PC-3 (cell line): ENCODE results near the gene LRP11. TPM values are rescaled to one million over a fixed set of nuclear protein-coding genes. Genes with fewer than 3 reads are reported as not detected.

ENCODE experiments used
- ATAC-seq: fragments of 200-7000 bp; cut with Tn5 transposase; 2 replicates; pipeline ENCODE4 v1.9.1; 2020; ENCODE audit warnings: mild to moderate bottlenecking, moderate library complexity
- BruUV-seq: library from RNA; stranded (reverse); fragments of 400-500 nt; replicated peaks from 2 replicates; lab custom pipeline; 2021; lab: Mats Ljungman, UMichigan
- CTCF ChIA-PET: fragments of 300-600 bp; sonication (Branson Sonifier 250); formaldehyde crosslinking; loops from one replicate; lab custom pipeline; 2022; ENCODE audit warnings: antibody characterized with exemption; lab: Charles Lee
- POLR2A ChIA-PET: fragments of 300-600 bp; sonication (Branson Sonifier 250); formaldehyde crosslinking; loops from one replicate; lab custom pipeline; 2022; ENCODE audit warnings: antibody characterized with exemption; ENCODE audit not compliant: unreplicated experiment; lab: Charles Lee
- DNase-seq: peaks from one replicate; pipeline ENCODE4 v3.0.0-alpha.2; 2015
- H2AFZ ChIP-seq: fragments of 300-600 bp; sonication (generic); 2 replicates; pipeline ENCODE4 v1.6.0; 2016; ENCODE audit warnings: antibody characterized with exemption, low read length
- H3F3A ChIP-seq: fragments of 300-600 bp; sonication (generic); one replicate; pipeline ENCODE4 v1.6.0; 2017; ENCODE audit warnings: antibody characterized with exemption, low read length, control low read depth, mild to moderate bottlenecking; ENCODE audit not compliant: unreplicated experiment
- H3K27ac ChIP-seq: fragments of 300-600 bp; sonication (generic); 2 replicates; pipeline ENCODE4 v1.5.1; 2016; ENCODE audit warnings: mild to moderate bottlenecking, low read length
- H3K27me3 ChIP-seq: fragments of 300-600 bp; sonication (generic); 2 replicates; pipeline ENCODE4 v1.6.1; 2016; ENCODE audit warnings: low read length, mixed read lengths
- H3K36me3 ChIP-seq: fragments of 300-600 bp; sonication (generic); 2 replicates; pipeline ENCODE4 v1.6.1; 2016; ENCODE audit warnings: low read depth, mixed run types, low read length, mixed read lengths
- H3K4me1 ChIP-seq: fragments of 300-600 bp; sonication (generic); 2 replicates; pipeline ENCODE4 v1.5.1; 2016; ENCODE audit warnings: low read length; ENCODE audit not compliant: insufficient read depth
- H3K4me2 ChIP-seq: fragments of 300-600 bp; sonication (generic); 2 replicates; pipeline ENCODE4 v1.6.0; 2016; ENCODE audit warnings: low read length
- H3K4me3 ChIP-seq: fragments of 300-600 bp; sonication (generic); 2 replicates; pipeline ENCODE4 v1.5.1; 2016; ENCODE audit warnings: mild to moderate bottlenecking, low read length, mixed read lengths
- H3K79me2 ChIP-seq: fragments of 300-600 bp; sonication (generic); 2 replicates; pipeline ENCODE4 v1.6.1; 2017; ENCODE audit warnings: low read length, mixed read lengths
- H3K9ac ChIP-seq: fragments of 300-600 bp; sonication (generic); 2 replicates; pipeline ENCODE4 v1.6.0; 2016; ENCODE audit warnings: mild to moderate bottlenecking, low read length
- H3K9me2 ChIP-seq: fragments of 300-600 bp; sonication (generic); replicated peaks from 2 replicates; pipeline ENCODE4 v1.6.1; 2016; ENCODE audit warnings: mixed run types, low read length, mixed read lengths
- H3K9me3 ChIP-seq: fragments of 300-600 bp; sonication (generic); 2 replicates; pipeline ENCODE4 v1.6.1; 2016; ENCODE audit warnings: low read length, mixed read lengths
- H4K20me1 ChIP-seq: fragments of 300-600 bp; sonication (generic); 2 replicates; pipeline ENCODE4 v1.6.1; 2016; ENCODE audit warnings: low read length, mixed read lengths
- EZH2 ChIP-seq: fragments of 300-600 bp; sonication (generic); IDR thresholded peaks from one replicate; pipeline ENCODE4 v1.6.1; 2017; ENCODE audit warnings: antibody characterized with exemption, mild to moderate bottlenecking, low read length; ENCODE audit not compliant: unreplicated experiment
- EZH2phosphoT487 ChIP-seq: fragments of 300-600 bp; sonication (generic); IDR thresholded peaks from 2 replicates; pipeline ENCODE4 v1.6.1; 2018; ENCODE audit warnings: mild to moderate bottlenecking, antibody characterized with exemption, low read length, borderline replicate concordance
- intact Hi-C: fragments of 100-400 bp; cut with micrococcal nuclease; formaldehyde crosslinking; loops from 2 replicates; pipeline ENCODE4 v1.9.0; 2023
- total RNA-seq: library from RNA; depleted of rRNA; stranded (reverse); fragments of >200 nt; gene quantifications from 2 replicates; pipeline ENCODE4 v1.2.3, GENCODE V29; 2014
- TF ChIP-seq, protein P1 (sequence below): fragments of 300-600 bp; sonication (generic); conservative IDR thresholded peaks from 2 replicates; pipeline ENCODE4 v1.5.1; 2017; ENCODE audit warnings: antibody characterized with exemption, low read depth, mild to moderate bottlenecking, low read length

Gene LRP11
- total RNA-seq, 1 experiment from 2014 or later, result 32.0 TPM

- Histone ChIP-seq H3K9ac (no peak overlapping the region), H3K4me2 (peak overlapping the region; percentile 51), H2AFZ (no peak overlapping the region), H3K79me2 (peaks cover 29% of the 10 kb centered on the region), H3K4me3 (no peak overlapping the region), H3K4me1 (peaks cover 64% of the 10 kb centered on the region), H3K27me3 (no peaks in the 10 kb centered on the region), H3K9me3 (no peaks in the 10 kb centered on the region), H3F3A (peaks cover 7% of the 10 kb centered on the region), H3K9me2 (no peaks in the 10 kb centered on the region), H3K36me3 (no peaks in the 10 kb centered on the region; the same call in 1 of the 2 replicates), H3K27ac (peak overlapping the region; percentile 87), H4K20me1 (no peaks in the 10 kb centered on the region)
- no TSS peak for BruUV-seq
- ATAC-seq, result peak; percentile 14
- intact Hi-C loops, result loop anchor here (1.0 kb wide), 2 partner anchors 7 to 17 kb away; no protein-coding TSS in a partner anchor
- ChIA-PET POLR2A (no interaction called here), CTCF (no interaction called here)
- no peak for TF ChIP-seq EZH2
- TF ChIP-seq, protein P1, sequence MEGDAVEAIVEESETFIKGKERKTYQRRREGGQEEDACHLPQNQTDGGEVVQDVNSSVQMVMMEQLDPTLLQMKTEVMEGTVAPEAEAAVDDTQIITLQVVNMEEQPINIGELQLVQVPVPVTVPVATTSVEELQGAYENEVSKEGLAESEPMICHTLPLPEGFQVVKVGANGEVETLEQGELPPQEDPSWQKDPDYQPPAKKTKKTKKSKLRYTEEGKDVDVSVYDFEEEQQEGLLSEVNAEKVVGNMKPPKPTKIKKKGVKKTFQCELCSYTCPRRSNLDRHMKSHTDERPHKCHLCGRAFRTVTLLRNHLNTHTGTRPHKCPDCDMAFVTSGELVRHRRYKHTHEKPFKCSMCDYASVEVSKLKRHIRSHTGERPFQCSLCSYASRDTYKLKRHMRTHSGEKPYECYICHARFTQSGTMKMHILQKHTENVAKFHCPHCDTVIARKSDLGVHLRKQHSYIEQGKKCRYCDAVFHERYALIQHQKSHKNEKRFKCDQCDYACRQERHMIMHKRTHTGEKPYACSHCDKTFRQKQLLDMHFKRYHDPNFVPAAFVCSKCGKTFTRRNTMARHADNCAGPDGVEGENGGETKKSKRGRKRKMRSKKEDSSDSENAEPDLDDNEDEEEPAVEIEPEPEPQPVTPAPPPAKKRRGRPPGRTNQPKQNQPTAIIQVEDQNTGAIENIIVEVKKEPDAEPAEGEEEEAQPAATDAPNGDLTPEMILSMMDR, result no peak
- no peak for TF ChIP-seq EZH2phosphoT487
- DNase-seq, result no peak
Measured at GRCh38 chr6:149847939-149848267, 16.3 kb downstream of the LRP11 start.

DNA sequence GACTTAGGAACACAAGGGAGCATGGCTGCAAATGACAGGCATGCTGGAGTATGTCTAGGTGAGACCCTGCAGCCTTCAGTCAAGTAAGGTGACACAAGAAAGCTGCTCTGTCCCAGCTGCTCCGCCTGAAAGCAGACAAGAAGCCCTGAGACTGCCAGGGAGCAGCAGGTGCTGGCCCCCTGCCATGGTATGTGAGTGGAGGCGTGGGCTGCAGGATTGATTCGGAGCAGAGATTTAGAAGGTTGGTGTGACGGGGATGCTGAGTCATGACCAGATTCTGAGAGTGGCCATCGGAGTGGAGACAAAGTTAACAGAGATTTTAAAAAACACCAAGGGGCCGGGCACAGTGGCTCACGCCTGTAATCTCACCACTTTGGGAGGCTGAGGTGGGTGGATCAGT, 17.8 kb downstream of the LRP11 start:
- H3K4me2 ChIP-seq, result peak overlapping the region; percentile 72
- H3F3A ChIP-seq, result peaks cover 5% of the 10 kb centered on the region
- no peak overlapping the region for H2AFZ ChIP-seq
- ATAC-seq, result peak; percentile 53
- H3K27ac ChIP-seq, result peak overlapping the region; percentile 74
- H3K36me3 ChIP-seq, result no peaks in the 10 kb centered on the region; the same call in 1 of the 2 replicates
- TF ChIP-seq, protein P1, result no peak
- TF ChIP-seq EZH2 (no peak), EZH2phosphoT487 (no peak)
- peaks cover 22% of the 10 kb centered on the region for H3K79me2 ChIP-seq
- H3K9me3 ChIP-seq, result no peaks in the 10 kb centered on the region
- peaks cover 56% of the 10 kb centered on the region for H3K4me1 ChIP-seq
- H4K20me1 ChIP-seq, result no peaks in the 10 kb centered on the region
- H3K9me2 ChIP-seq, result no peaks in the 10 kb centered on the region
- intact Hi-C loops, result no loop called here
- no peak overlapping the region for H3K9ac ChIP-seq
- H3K27me3 ChIP-seq, result no peaks in the 10 kb centered on the region
- ChIA-PET CTCF (no interaction called here), POLR2A (no interaction called here)
- no peak overlapping the region for H3K4me3 ChIP-seq
- BruUV-seq, result no TSS peak
- peak; percentile 87 for DNase-seq

GRCh38 chr6:149845549-149845948, 18.6 kb downstream of the LRP11 start:
- Histone ChIP-seq H3K27ac (peak overlapping the region; percentile 74), H3K79me2 (peaks cover 15% of the 10 kb centered on the region; the same call in 1 of the 2 replicates), H4K20me1 (no peaks in the 10 kb centered on the region), H3K27me3 (no peaks in the 10 kb centered on the region), H3K4me3 (no peak overlapping the region), H3F3A (peaks cover 5% of the 10 kb centered on the region), H3K9ac (no peak overlapping the region), H3K9me3 (no peaks in the 10 kb centered on the region), H3K36me3 (no peaks in the 10 kb centered on the region), H3K9me2 (no peaks in the 10 kb centered on the region), H2AFZ (no peak overlapping the region), H3K4me1 (peaks cover 62% of the 10 kb centered on the region), H3K4me2 (peak overlapping the region; percentile 72)
- CTCF ChIA-PET, result no interaction called here
- ATAC-seq (no peak), DNase-seq (no peak)
- TF ChIP-seq EZH2, result no peak
- TF ChIP-seq EZH2phosphoT487, result no peak
- TF ChIP-seq, protein P1, result no peak
- POLR2A ChIA-PET, result no interaction called here
- no TSS peak for BruUV-seq
- intact Hi-C loops, result no loop called here
